Neural progenitor cell (in vitro differentiated cells): ENCODE measurements around the gene TREX2. TPM values are rescaled to one million over a fixed set of nuclear protein-coding genes. Genes with fewer than 3 reads are reported as not detected.

Experiments used
- DNase-seq: peaks from one replicate; pipeline ENCODE4 v3.0.0-alpha.2; 2016; ENCODE audit warnings: low spot score
- H2AFZ ChIP-seq: fragments of 200-600 bp; sonication (generic); replicated peaks from 2 replicates; pipeline ENCODE4 v1.6.1; 2016; ENCODE audit warnings: antibody characterized with exemption
- H3F3A ChIP-seq: fragments of 200-600 bp; sonication (generic); 2 replicates; pipeline ENCODE4 v1.6.1; 2016; ENCODE audit warnings: antibody characterized with exemption, low read depth
- H3K27ac ChIP-seq: fragments of 200-600 bp; sonication (generic); 2 replicates; pipeline ENCODE4 v1.5.1; 2016; ENCODE audit warnings: mild to moderate bottlenecking
- H3K27me3 ChIP-seq: fragments of 200-600 bp; sonication (generic); 2 replicates; pipeline ENCODE4 v1.6.1; 2016; ENCODE audit warnings: mild to moderate bottlenecking, moderate library complexity
- H3K36me3 ChIP-seq: fragments of 200-600 bp; sonication (generic); 2 replicates; pipeline ENCODE4 v1.5.1; 2016
- H3K4me1 ChIP-seq: fragments of 200-600 bp; sonication (generic); 2 replicates; pipeline ENCODE4 v1.6.1; 2016; ENCODE audit warnings: mixed run types
- H3K4me2 ChIP-seq: fragments of 200-600 bp; sonication (generic); 2 replicates; pipeline ENCODE4 v1.6.1; 2016
- H3K4me3 ChIP-seq: fragments of 200-600 bp; sonication (generic); 2 replicates; pipeline ENCODE4 v1.5.1; 2016
- H3K79me2 ChIP-seq: fragments of 200-600 bp; sonication (generic); 2 replicates; pipeline ENCODE4 v1.6.1; 2016; ENCODE audit warnings: low read depth
- H3K9ac ChIP-seq: fragments of 200-600 bp; sonication (generic); 2 replicates; pipeline ENCODE4 v1.6.1; 2016
- H3K9me3 ChIP-seq: fragments of 200-600 bp; sonication (generic); 2 replicates; pipeline ENCODE4 v1.5.1; 2016; ENCODE audit warnings: low read depth
- H4K20me1 ChIP-seq: fragments of 200-600 bp; sonication (generic); 2 replicates; pipeline ENCODE4 v1.6.1; 2016; ENCODE audit warnings: low read depth
- H3K27ac Mint-ChIP-seq: 3 replicates; pipeline ENCODE4 v1.8.0; 2021; ENCODE audit warnings: mixed read lengths
- H3K27me3 Mint-ChIP-seq: 2 replicates; pipeline ENCODE4 v1.8.0; 2022; ENCODE audit warnings: low read depth, mild to moderate bottlenecking, inconsistent platforms, moderate library complexity, mixed read lengths; ENCODE audit not compliant: insufficient read depth
- H3K36me3 Mint-ChIP-seq: 3 replicates; pipeline ENCODE4 v1.8.0; 2021; ENCODE audit warnings: mixed read lengths
- H3K4me1 Mint-ChIP-seq: 3 replicates; pipeline ENCODE4 v1.8.0; 2021; ENCODE audit warnings: mixed read lengths
- H3K4me3 Mint-ChIP-seq: 3 replicates; pipeline ENCODE4 v1.8.0; 2021; ENCODE audit warnings: mild to moderate bottlenecking, moderate library complexity, mixed read lengths
- H3K9me3 Mint-ChIP-seq: 3 replicates; pipeline ENCODE4 v1.8.0; 2020; ENCODE audit warnings: mixed read lengths
- CTCF ChIP-seq: fragments of 200-600 bp; sonication (generic); IDR thresholded peaks from 2 replicates; pipeline ENCODE4 v1.5.1; 2017; ENCODE audit warnings: antibody characterized with exemption, mild to moderate bottlenecking
- EZH2 ChIP-seq: fragments of 200-600 bp; sonication (generic); IDR thresholded peaks from 2 replicates; pipeline ENCODE4 v1.6.1; 2017; ENCODE audit warnings: antibody characterized with exemption, mild to moderate bottlenecking, moderate library complexity
- EZH2phosphoT487 ChIP-seq: fragments of 200-600 bp; sonication (generic); IDR thresholded peaks from 2 replicates; pipeline ENCODE4 v1.6.1; 2017; ENCODE audit warnings: antibody characterized with exemption
- total RNA-seq: library from RNA; depleted of rRNA; stranded (reverse); fragments of >200 nt; gene quantifications from 2 replicates; pipeline ENCODE4 v1.2.3, GENCODE V29; 2015; ENCODE audit warnings: low replicate concordance

The TREX2 gene
- total RNA-seq, 1 donor from 2014 or later = not detected

- H3K27ac Mint-ChIP-seq = no peak within 1 kb of the TSS
These were observed 24.8 kb upstream of the TREX2 start, which contains the start of gene HAUS7 for GRCh38 chrX:153470411-153471363. Gene HAUS7 (minus strand): TSS chrX:153470576. CDS start chrX:153470557, 19 bp downstream.

GRCh38 chrX:153469811-153470410, 24.1 kb upstream of the TREX2 start:
- Histone ChIP-seq H3K27ac (no peak overlapping the region), H3K9ac (peak overlapping the region; percentile 45), H2AFZ (peak overlapping the region; percentile 63), H3K9me3 (no peaks in the 10 kb centered on the region), H3K4me1 (no peaks in the 10 kb centered on the region), H3K79me2 (no peaks in the 10 kb centered on the region), H4K20me1 (peaks cover 7% of the 10 kb centered on the region), H3K4me2 (peak overlapping the region; percentile 81), H3F3A (no peaks in the 10 kb centered on the region), H3K4me3 (peak overlapping the region; percentile 82), H3K27me3 (peaks cover 6% of the 10 kb centered on the region), H3K36me3 (no peaks in the 10 kb centered on the region)
- Mint-ChIP-seq H3K36me3 (no peaks in the 10 kb centered on the region), H3K4me1 (no peaks in the 10 kb centered on the region), H3K27me3 (peaks cover 4% of the 10 kb centered on the region), H3K4me3 (peak overlapping the region; percentile 86), H3K9me3 (peaks cover 20% of the 10 kb centered on the region), H3K27ac (no peak overlapping the region)
- TF ChIP-seq EZH2phosphoT487 (no peak), CTCF (peak; percentile 13), EZH2 (no peak)
- DNase-seq = peak; percentile 66

More at GRCh38 chrX:153470411-153471363, 24.8 kb upstream of the TREX2 start, which contains the start of gene HAUS7:
- H3K79me2 ChIP-seq = no peaks in the 10 kb centered on the region
- H3K36me3 ChIP-seq = no peaks in the 10 kb centered on the region
- no peak for TF ChIP-seq EZH2
- TF ChIP-seq EZH2phosphoT487 = no peak
- TF ChIP-seq CTCF = peak; percentile 69
- H3F3A ChIP-seq = no peaks in the 10 kb centered on the region
- Mint-ChIP-seq H3K36me3 (no peaks in the 10 kb centered on the region), H3K4me3 (peak within 1 kb of the TSS; percentile 86), H3K9me3 (peaks cover 20% of the 10 kb centered on the region), H3K27me3 (peaks cover 4% of the 10 kb centered on the region), H3K4me1 (no peaks in the 10 kb centered on the region)
- no peak within 1 kb of the TSS for H3K27ac ChIP-seq
- DNase-seq = peak; percentile 91
- H3K4me1 ChIP-seq = no peaks in the 10 kb centered on the region
- H3K4me3 ChIP-seq = peak within 1 kb of the TSS; percentile 82
- H4K20me1 ChIP-seq = peaks cover 7% of the 10 kb centered on the region
- no peaks in the 10 kb centered on the region for H3K9me3 ChIP-seq
- H3K27me3 ChIP-seq = peaks cover 14% of the 10 kb centered on the region
- H2AFZ ChIP-seq = peak within 1 kb of the TSS; percentile 63
- peak within 1 kb of the TSS; percentile 81 for H3K4me2 ChIP-seq
- H3K9ac ChIP-seq = peak within 1 kb of the TSS; percentile 45

- Mint-ChIP-seq H3K4me3 (no peak overlapping the region), H3K36me3 (peaks cover 1% of the 10 kb centered on the region)
- TF ChIP-seq CTCF = no peak
- no peak for TF ChIP-seq EZH2phosphoT487
- no peak for TF ChIP-seq EZH2
These were observed 22.2 kb upstream of the TREX2 start for GRCh38 chrX:153468008-153468580.

More at GRCh38 chrX:153468008-153468580, 22.2 kb upstream of the TREX2 start:
- Histone ChIP-seq H3K4me1 (no peaks in the 10 kb centered on the region), H3K79me2 (no peaks in the 10 kb centered on the region), H3K27me3 (no peaks in the 10 kb centered on the region), H2AFZ (no peak overlapping the region), H3K9me3 (no peaks in the 10 kb centered on the region), H3F3A (no peaks in the 10 kb centered on the region), H3K9ac (no peak overlapping the region), H3K27ac (no peak overlapping the region), H3K36me3 (no peaks in the 10 kb centered on the region), H4K20me1 (peaks cover 7% of the 10 kb centered on the region), H3K4me3 (no peak overlapping the region), H3K4me2 (no peak overlapping the region)
- peaks cover 2% of the 10 kb centered on the region for H3K27me3 Mint-ChIP-seq
- no peak for DNase-seq
- no peak overlapping the region for H3K27ac Mint-ChIP-seq
- peaks cover 29% of the 10 kb centered on the region for H3K9me3 Mint-ChIP-seq
- no peaks in the 10 kb centered on the region for H3K4me1 Mint-ChIP-seq
